Muscle layer of colon (tissue), 2 donors: Measurements from ENCODE around the gene TMPRSS2.

Source experiments
- H3K27ac ChIP-seq: one replicate; pipeline ENCODE4 v1.7.0; 2013; ENCODE audit warnings: low read depth, mild to moderate bottlenecking, low read length, moderate library complexity
- H3K27me3 ChIP-seq, 2 donors: one replicate each; pipeline ENCODE4 v1.7.0; 2013; ENCODE audit warnings: low read length in 2 of 2, mild to moderate bottlenecking in 2 of 2; ENCODE audit not compliant: insufficient read depth in 2 of 2, control insufficient read depth in 1 of 2
- H3K36me3 ChIP-seq: one replicate; pipeline ENCODE4 v1.7.0; 2013; ENCODE audit warnings: mild to moderate bottlenecking, low read length; ENCODE audit not compliant: insufficient read depth
- H3K4me1 ChIP-seq: one replicate; pipeline ENCODE4 v1.7.0; 2013; ENCODE audit warnings: mild to moderate bottlenecking, low read length; ENCODE audit not compliant: insufficient read depth
- H3K4me3 ChIP-seq, 2 donors: one replicate each; pipeline ENCODE4 v1.7.0; 2013; ENCODE audit warnings: low read length in 2 of 2, low read depth in 1 of 2, mild to moderate bottlenecking in 1 of 2, moderate library complexity in 1 of 2
- H3K9ac ChIP-seq: one replicate; pipeline ENCODE4 v1.7.0; 2013; ENCODE audit warnings: low read length
- H3K9me3 ChIP-seq: one replicate; pipeline ENCODE4 v1.7.0; 2013; ENCODE audit warnings: mild to moderate bottlenecking, low read length
- donor health status: abdominal sarcoma.
- donor health status: Adenocarcinoma of cecum.

Gene TMPRSS2

DNA sequence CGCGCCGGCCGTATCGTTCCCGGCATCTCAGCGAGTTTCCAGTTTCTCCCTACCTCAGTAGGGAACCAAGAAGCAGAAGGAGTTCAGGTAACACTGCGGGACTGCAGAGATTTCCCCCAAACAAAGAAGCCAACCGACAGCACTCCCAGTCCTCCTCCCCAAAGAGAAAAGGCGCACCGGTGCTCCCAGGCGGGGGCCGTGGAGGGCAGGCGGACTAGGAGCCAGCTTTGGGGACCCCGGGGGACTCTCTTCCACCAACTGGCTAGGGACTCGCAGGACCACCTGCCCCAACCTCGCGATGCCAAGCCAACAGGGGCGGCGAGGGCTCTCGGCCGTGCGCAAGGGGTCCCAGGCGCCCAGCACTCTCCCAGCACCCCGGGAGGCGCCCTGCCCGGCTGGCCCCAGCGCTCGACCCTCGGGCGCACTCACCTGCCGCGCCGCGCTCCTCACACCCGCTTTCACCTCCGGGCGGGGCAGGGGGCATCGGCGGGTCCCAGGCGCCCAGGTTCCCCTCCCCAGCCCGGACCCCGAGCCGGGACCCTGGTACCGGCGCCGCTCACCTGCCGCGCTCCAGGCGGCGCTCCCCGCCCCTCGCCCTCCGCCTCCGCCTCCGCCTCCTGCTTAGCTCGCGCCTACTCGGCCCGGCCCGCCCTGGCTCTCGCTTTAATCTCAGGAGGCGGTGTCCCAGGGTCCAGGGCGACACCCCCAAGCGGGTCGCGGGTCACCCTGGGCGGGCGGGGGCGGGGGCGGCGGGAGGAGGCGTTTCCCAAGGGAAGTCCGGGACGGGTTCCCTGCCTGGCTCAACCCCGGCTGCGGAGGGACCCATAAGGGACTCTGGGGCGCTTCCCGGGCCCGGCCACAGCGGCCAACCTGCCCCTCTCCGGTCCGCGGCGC is at the start of gene TMPRSS2:
TMPRSS2 (minus strand) TSS at position 638 of the 894 bp plus-strand sequence. CDS start 10,025 bp downstream, outside the sequence.
- peak within 1 kb of the TSS in 1 of 2 donors; percentile 7 for H3K4me3 ChIP-seq
- H3K9ac ChIP-seq: no peak within 1 kb of the TSS
- no peak within 1 kb of the TSS for H3K27ac ChIP-seq
- peaks cover 8 to 40% of the 10 kb centered on the region in 2 donors for H3K27me3 ChIP-seq
- no peaks in the 10 kb centered on the region for H3K36me3 ChIP-seq
- no peaks in the 10 kb centered on the region for H3K9me3 ChIP-seq
- no peaks in the 10 kb centered on the region for H3K4me1 ChIP-seq

DNA sequence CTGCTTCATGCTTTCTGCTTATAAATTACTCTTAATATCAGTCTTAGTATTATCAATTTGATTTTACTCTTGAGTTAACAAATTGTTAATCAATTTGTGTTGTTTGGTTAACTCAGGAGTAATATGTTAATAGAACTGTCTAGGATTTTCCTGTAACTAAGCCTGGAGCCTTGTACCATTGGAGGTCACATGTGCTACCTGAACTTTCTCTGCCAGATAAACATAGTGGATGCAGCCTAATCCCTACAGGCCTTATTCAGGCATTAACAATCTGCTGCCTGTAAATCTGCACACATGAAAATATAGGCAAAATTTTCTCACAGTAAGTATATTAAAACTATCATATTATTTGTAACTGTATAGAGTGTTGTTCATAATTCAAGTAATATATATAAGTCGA is 47.1 kb upstream of the TMPRSS2 start:
- Histone ChIP-seq H3K27me3 (no peaks in the 10 kb centered on the region), H3K36me3 (no peaks in the 10 kb centered on the region), H3K9ac (no peak overlapping the region), H3K4me1 (no peaks in the 10 kb centered on the region), H3K4me3 (no peak overlapping the region), H3K27ac (no peak overlapping the region), H3K9me3 (no peaks in the 10 kb centered on the region)

- H3K9ac ChIP-seq: no peak overlapping the region
- no peaks in the 10 kb centered on the region for H3K27me3 ChIP-seq
- no peak overlapping the region for H3K4me3 ChIP-seq
- H3K27ac ChIP-seq: no peak overlapping the region
- H3K4me1 ChIP-seq: no peaks in the 10 kb centered on the region
- no peaks in the 10 kb centered on the region for H3K9me3 ChIP-seq
- H3K36me3 ChIP-seq: no peaks in the 10 kb centered on the region
Measured at GRCh38 chr21:41552254-41552653, 44.3 kb upstream of the TMPRSS2 start.

- Histone ChIP-seq H3K9me3 (no peaks in the 10 kb centered on the region), H3K27ac (no peak overlapping the region), H3K4me3 (no peak overlapping the region), H3K36me3 (no peaks in the 10 kb centered on the region), H3K4me1 (no peaks in the 10 kb centered on the region), H3K27me3 (no peaks in the 10 kb centered on the region), H3K9ac (no peak overlapping the region)
Measured at GRCh38 chr21:41548781-41549180, 40.8 kb upstream of the TMPRSS2 start.

DNA sequence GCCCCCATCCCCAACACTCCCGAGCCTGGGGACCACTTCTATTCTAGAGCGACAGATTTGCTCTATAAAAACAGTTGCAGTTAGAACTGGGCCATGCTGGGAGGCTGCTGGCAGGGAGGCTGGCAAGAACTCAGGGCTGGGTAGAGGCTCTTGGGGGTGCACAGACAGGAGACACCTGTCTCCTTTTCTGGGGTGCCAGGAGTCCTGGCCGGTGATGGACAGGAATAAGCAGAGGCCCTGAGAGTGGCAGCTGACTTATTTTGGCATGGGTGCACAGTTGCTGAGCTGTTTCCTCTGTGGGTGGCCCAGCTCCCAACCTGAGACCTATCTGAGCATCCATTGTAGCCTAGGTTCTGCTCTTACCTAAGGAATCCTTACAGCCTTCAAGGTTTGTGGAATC is 39.2 kb upstream of the TMPRSS2 start:
- Histone ChIP-seq H3K27ac (no peak overlapping the region), H3K36me3 (no peaks in the 10 kb centered on the region), H3K4me3 (no peak overlapping the region), H3K9ac (no peak overlapping the region), H3K4me1 (no peaks in the 10 kb centered on the region), H3K27me3 (no peaks in the 10 kb centered on the region), H3K9me3 (no peaks in the 10 kb centered on the region)

DNA sequence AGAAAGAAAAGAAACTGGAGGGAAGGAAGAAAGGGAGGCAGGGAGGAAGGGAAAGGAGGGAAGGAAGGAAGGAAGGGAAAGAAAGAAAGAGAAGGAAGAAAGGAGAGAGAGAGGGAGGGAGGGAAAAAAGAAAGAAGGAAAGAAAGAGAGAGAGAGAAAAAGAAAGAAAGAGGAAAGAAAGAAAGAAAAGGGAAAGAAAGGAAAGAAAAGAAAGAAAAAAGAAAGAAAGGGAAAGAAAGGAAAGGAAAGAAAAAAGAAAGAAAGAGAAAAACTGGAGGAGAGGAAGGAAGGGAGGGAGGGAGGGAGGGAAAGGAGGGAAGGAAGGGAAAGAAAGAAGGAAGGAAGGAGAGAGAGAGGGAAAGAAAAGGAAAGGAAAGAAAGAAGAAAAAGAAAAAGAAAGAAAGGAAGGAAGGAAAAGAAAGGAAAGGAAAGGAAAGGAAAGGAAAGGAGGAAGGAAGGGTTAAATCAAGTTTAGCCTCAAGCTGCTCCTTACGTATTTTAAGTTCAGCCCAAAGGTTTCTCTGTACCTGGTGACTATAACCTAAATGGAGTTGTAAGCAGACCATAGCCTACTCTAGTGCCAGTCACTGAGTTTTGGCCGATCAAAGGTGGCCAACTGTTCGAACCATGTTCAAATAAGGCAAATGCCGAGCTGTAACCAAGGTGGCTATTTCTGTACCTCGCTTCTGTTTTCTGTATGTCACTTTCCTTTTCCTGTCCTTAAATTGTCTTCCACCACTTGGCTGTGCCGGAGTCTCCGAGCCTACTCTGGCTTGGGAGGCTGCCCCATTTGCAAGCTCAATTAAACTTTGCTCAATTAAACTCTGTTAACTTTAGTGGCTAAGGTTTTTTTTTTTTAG is 37.8 kb upstream of the TMPRSS2 start:
- H3K9ac ChIP-seq: no peak overlapping the region
- no peak overlapping the region for H3K4me3 ChIP-seq
- H3K4me1 ChIP-seq: no peaks in the 10 kb centered on the region
- H3K9me3 ChIP-seq: no peaks in the 10 kb centered on the region
- no peaks in the 10 kb centered on the region for H3K36me3 ChIP-seq
- H3K27ac ChIP-seq: no peak overlapping the region
- no peaks in the 10 kb centered on the region for H3K27me3 ChIP-seq

DNA sequence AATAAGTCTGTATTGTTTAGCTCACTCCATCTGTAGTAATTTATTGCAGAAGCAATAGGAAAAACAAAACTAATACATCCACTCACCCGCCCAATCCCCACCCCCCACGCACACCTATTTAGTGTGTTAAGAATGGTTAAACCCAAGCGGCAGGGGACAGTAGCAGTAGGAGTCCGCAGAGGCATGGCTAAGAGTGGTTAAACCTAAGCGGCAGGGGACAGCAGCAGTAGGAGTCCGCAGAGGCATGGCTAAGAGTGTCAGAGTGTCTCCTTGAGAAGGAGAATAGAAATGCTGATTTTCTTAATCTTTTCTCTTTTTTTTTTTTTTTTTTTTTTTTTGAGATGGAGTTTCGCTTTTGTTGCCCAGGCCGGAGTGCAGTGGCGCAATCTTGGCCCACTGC is 34.8 kb upstream of the TMPRSS2 start:
- Histone ChIP-seq H3K27me3 (no peaks in the 10 kb centered on the region), H3K27ac (no peak overlapping the region), H3K36me3 (no peaks in the 10 kb centered on the region), H3K9me3 (no peaks in the 10 kb centered on the region), H3K4me3 (no peak overlapping the region), H3K9ac (no peak overlapping the region), H3K4me1 (no peaks in the 10 kb centered on the region)

GRCh38 chr21:41537356-41537755 is 29.4 kb upstream of the TMPRSS2 start:
- Histone ChIP-seq H3K36me3 (no peaks in the 10 kb centered on the region), H3K4me3 (no peak overlapping the region), H3K9ac (no peak overlapping the region), H3K4me1 (no peaks in the 10 kb centered on the region), H3K27me3 (no peaks in the 10 kb centered on the region), H3K27ac (no peak overlapping the region), H3K9me3 (no peaks in the 10 kb centered on the region)

- H3K4me1 ChIP-seq: no peaks in the 10 kb centered on the region
- H3K36me3 ChIP-seq: no peaks in the 10 kb centered on the region
- no peak overlapping the region for H3K9ac ChIP-seq
- no peaks in the 10 kb centered on the region for H3K9me3 ChIP-seq
- H3K27ac ChIP-seq: no peak overlapping the region
- H3K4me3 ChIP-seq: no peak overlapping the region
- H3K27me3 ChIP-seq: no peaks in the 10 kb centered on the region
Measured at GRCh38 chr21:41536827-41537103, 28.8 kb upstream of the TMPRSS2 start.

DNA sequence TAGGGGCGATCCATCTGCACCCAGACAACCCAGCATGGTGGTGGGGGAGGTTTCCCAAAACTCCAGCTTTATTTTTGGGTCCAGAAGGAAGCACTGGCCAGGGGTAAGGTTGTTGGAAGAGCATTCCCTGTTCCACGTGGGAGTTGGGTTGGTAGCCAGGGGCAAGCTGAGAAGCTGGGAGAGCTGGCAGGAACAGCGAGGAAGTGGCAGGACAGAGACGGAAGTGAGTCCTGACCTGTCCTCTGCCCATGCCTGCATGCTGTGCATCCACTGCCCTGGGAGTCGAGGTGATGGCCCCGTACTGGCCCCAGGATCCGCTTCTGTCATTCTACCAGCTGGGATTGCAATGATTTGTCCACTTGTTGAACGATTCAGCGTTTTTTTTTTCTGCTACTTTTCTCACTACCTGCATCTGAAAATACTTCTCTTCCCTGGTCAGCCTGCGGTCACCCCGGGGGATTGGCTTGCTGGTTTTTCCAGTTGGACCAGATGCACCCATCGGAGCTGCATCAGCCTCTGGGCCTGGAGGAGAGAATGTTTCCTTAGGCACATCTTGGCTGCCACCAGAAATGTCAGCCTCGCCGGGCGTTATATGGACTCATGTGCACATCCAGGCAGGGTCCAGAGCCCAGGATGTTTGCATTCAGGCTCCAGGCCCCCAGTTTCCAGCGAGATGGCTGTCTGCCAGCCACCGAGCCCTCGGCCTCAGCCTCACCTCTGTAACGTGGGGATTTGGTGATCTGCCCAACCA is 28.3 kb upstream of the TMPRSS2 start:
- H3K4me1 ChIP-seq: no peaks in the 10 kb centered on the region
- H3K9ac ChIP-seq: no peak overlapping the region
- no peak overlapping the region for H3K27ac ChIP-seq
- no peak overlapping the region for H3K4me3 ChIP-seq
- H3K9me3 ChIP-seq: no peaks in the 10 kb centered on the region
- no peaks in the 10 kb centered on the region for H3K36me3 ChIP-seq
- no peaks in the 10 kb centered on the region for H3K27me3 ChIP-seq

GRCh38 chr21:41530366-41530765 is 22.4 kb upstream of the TMPRSS2 start:
- Histone ChIP-seq H3K9ac (no peak overlapping the region), H3K36me3 (no peaks in the 10 kb centered on the region), H3K4me3 (no peak overlapping the region), H3K27ac (no peak overlapping the region), H3K27me3 (no peaks in the 10 kb centered on the region), H3K9me3 (no peaks in the 10 kb centered on the region), H3K4me1 (no peaks in the 10 kb centered on the region)
